ENCODE measurements around the gene DSCAM. TPM values are rescaled to one million over a fixed set of nuclear protein-coding genes. Genes with fewer than 3 reads are reported as not detected.

The DSCAM gene
- polyA plus RNA-seq, 3 donors: not detected

- intact Hi-C loops (cut with micrococcal nuclease): no loop called here
- Histone ChIP-seq H3K4me1 (ENCODE audit: control insufficient read depth in 1 of 2, insufficient read depth in 2 of 2, low read length in 2 of 2) (no peaks in the 10 kb centered on the region), H3K4me2 (replicated peaks; ENCODE audit: extremely low read depth, low read length, poor library complexity, severe bottlenecking) (no peak overlapping the region), H3K4me3 (replicated peaks in 1 of 3; ENCODE audit: low read depth in 2 of 3, low read length in 3 of 3) (no peak overlapping the region), H3K27ac (ENCODE audit: low read depth in 1 of 2, low read length in 2 of 2) (no peak overlapping the region), H3K27me3 (ENCODE audit: control insufficient read depth in 2 of 2, insufficient read depth in 2 of 2, low read length in 2 of 2) (no peaks in the 10 kb centered on the region), H3K9me3 (replicated peaks in 1 of 2; ENCODE audit: control insufficient read depth in 1 of 2, insufficient read depth in 1 of 2, low read length in 2 of 2) (peaks cover 13 to 27% of the 10 kb centered on the region in 2 donors), H3K79me2 (ENCODE audit: insufficient read depth, low read length) (no peaks in the 10 kb centered on the region), H4K20me1 (ENCODE audit: insufficient read depth, low read length) (no peaks in the 10 kb centered on the region), H3K9ac (ENCODE audit: insufficient read depth, low read length, poor library complexity, severe bottlenecking) (no peak overlapping the region), H2AFZ (ENCODE audit: insufficient read depth, low read depth, low read length, poor library complexity, severe bottlenecking) (no peak overlapping the region), H3K36me3 (replicated peaks in 1 of 2; ENCODE audit: control insufficient read depth in 1 of 2, insufficient read depth in 2 of 2, low read length in 2 of 2) (no peaks in the 10 kb centered on the region)
- Mint-ChIP-seq H3K36me3 (no peaks in the 10 kb centered on the region), H3K9me3 (peaks cover 2 to 17% (median 9%) of the 10 kb centered on the region in 7 donors), H3K27ac (no peak overlapping the region), H3K4me3 (no peak overlapping the region), H3K4me1 (no peaks in the 10 kb centered on the region), H3K27me3 (ENCODE audit: low read depth in 3 of 3) (no peaks in the 10 kb centered on the region)
- TF ChIP-seq CTCF (IDR thresholded peaks at IDR 0.05): no peak
- DNase-seq: no peak
- no CpG with 5 or more reads among the region's 4 CpGs for WGBS (ENCODE audit: insufficient coverage)
These were observed 574.9 kb downstream of the DSCAM start for GRCh38 chr21:40272037-40272436.

- Mint-ChIP-seq H3K36me3 (no peaks in the 10 kb centered on the region), H3K4me1 (no peaks in the 10 kb centered on the region), H3K27me3 (ENCODE audit: low read depth in 3 of 3) (no peaks in the 10 kb centered on the region), H3K4me3 (no peak overlapping the region), H3K27ac (no peak overlapping the region), H3K9me3 (peaks cover 2 to 13% (median 8%) of the 10 kb centered on the region in 7 donors)
- H3K4me3 ChIP-seq (replicated peaks in 1 of 3; ENCODE audit: low read depth in 2 of 3, low read length in 3 of 3): no peak overlapping the region
- H3K9me3 ChIP-seq (replicated peaks in 1 of 2; ENCODE audit: control insufficient read depth in 1 of 2, insufficient read depth in 1 of 2, low read length in 2 of 2): peaks cover 10 to 20% of the 10 kb centered on the region in 2 donors
- H3K9ac ChIP-seq (ENCODE audit: insufficient read depth, low read length, poor library complexity, severe bottlenecking): no peak overlapping the region
- H3K36me3 ChIP-seq (replicated peaks in 1 of 2; ENCODE audit: control insufficient read depth in 1 of 2, insufficient read depth in 2 of 2, low read length in 2 of 2): no peaks in the 10 kb centered on the region
- H4K20me1 ChIP-seq (ENCODE audit: insufficient read depth, low read length): no peaks in the 10 kb centered on the region
- H3K79me2 ChIP-seq (ENCODE audit: insufficient read depth, low read length): no peaks in the 10 kb centered on the region
- TF ChIP-seq CTCF (IDR thresholded peaks at IDR 0.05): no peak
- H2AFZ ChIP-seq (ENCODE audit: insufficient read depth, low read depth, low read length, poor library complexity, severe bottlenecking): no peak overlapping the region
- no peaks in the 10 kb centered on the region for H3K27me3 ChIP-seq (ENCODE audit: control insufficient read depth in 2 of 2, insufficient read depth in 2 of 2, low read length in 2 of 2)
- H3K4me1 ChIP-seq (ENCODE audit: control insufficient read depth in 1 of 2, insufficient read depth in 2 of 2, low read length in 2 of 2): no peaks in the 10 kb centered on the region
- intact Hi-C loops (cut with micrococcal nuclease): no loop called here
- no peak overlapping the region for H3K4me2 ChIP-seq (replicated peaks; ENCODE audit: extremely low read depth, low read length, poor library complexity, severe bottlenecking)
- H3K27ac ChIP-seq (ENCODE audit: low read depth in 1 of 2, low read length in 2 of 2): no peak overlapping the region
- no peak for DNase-seq
- 55% methylated on average over 7 of the region's 9 CpGs for WGBS (ENCODE audit: insufficient coverage)
These were observed 575.8 kb downstream of the DSCAM start for GRCh38 chr21:40271164-40271563.
